ENCODE data around the gene PTDSS2. TPM values are rescaled to one million over a fixed set of nuclear protein-coding genes. Genes with fewer than 3 reads are reported as not detected.

Gene PTDSS2
- total RNA-seq, 1 experiment from 2014 or later, result 49.5 TPM

DNA sequence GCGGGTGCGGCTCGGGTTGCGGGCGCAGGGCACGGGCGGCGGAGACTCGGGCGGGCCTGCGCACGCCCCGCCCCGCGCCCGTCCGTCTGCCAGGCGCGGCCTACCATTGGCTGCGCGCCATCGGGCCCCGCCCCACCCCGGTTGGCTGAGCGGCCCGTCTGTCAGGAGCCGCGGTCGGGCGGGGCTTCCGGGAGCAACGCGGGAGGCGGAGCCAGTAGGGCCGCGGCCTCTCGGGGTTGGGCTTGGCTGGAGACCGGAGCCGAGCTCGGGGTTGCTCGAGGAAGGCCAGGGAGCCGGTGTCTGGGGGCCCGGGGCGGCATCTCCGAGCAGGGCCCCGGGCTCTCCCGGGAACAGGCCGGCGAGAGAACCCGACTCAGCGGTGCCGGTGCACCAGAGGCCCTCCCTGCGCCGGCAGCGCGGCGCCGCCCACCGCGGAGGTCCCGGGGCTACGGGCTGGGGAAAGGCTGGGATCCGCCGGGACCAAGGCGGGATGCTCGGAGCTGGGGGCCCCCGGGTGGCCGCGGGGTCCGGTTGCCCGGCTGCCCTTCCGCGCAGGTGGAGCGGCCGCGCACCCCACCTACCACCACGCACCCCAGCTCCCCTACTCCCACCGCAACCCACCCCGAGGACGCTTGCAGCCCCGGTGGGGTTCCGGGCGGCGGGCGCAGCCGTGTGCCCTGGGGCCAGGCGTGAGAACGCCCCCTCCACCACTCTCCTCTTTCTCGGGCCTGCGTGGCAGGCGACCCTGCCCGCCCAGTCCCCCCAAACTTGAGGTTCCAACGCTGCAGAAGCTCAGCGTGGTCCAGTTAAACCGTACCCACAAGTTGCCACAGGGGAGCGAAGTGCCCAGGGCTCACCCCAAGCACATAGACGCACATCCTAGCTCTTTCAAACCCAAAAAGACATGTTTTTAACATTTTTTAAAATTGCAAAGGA lies 85.7 kb downstream of the PTDSS2 start, which contains the start of gene HRAS (continued):
- TF ChIP-seq ARID4B (CRISPR knock-in tag; IDR thresholded peaks at IDR 0.05; ENCODE audit: borderline replicate concordance) (peak; percentile 64; the same call in 1 of the 2 replicates), ZNF423 (CRISPR knock-in tag; IDR thresholded peaks at IDR 0.05) (no peak), FOXP1 (CRISPR knock-in tag; IDR thresholded peaks at IDR 0.05; ENCODE audit: borderline replicate concordance) (no peak), PRRX2 (CRISPR knock-in tag; IDR thresholded peaks at IDR 0.05) (no peak), HMGA2 (CRISPR knock-in tag; IDR thresholded peaks at IDR 0.05) (no peak), ATF1 (CRISPR knock-in tag; IDR thresholded peaks at IDR 0.05) (0 out of 2 replicates have a peak, but pooled peaks have one; percentile 56), ZSCAN18 (CRISPR knock-in tag; IDR thresholded peaks at IDR 0.05) (no peak), TEAD1 (CRISPR knock-in tag; IDR thresholded peaks at IDR 0.05) (peak; percentile 57; the same call in 1 of the 2 replicates), GRHL2 (CRISPR knock-in tag; IDR thresholded peaks at IDR 0.05; ENCODE audit: insufficient replicate concordance, severe bottlenecking) (no peak), ZNF396 (CRISPR knock-in tag; IDR thresholded peaks at IDR 0.05; ENCODE audit: borderline replicate concordance) (no peak), ZNF425 (CRISPR knock-in tag; conservative IDR thresholded peaks at IDR 0.05) (no peak), RORB (CRISPR knock-in tag; IDR thresholded peaks at IDR 0.05) (no peak), GABPB1 (CRISPR knock-in tag; IDR thresholded peaks at IDR 0.05) (peak; percentile 39; the same call in 1 of the 2 replicates), NR3C1 (CRISPR knock-in tag; conservative IDR thresholded peaks at IDR 0.05; ENCODE audit: low read depth) (no peak), ZNF317 (CRISPR knock-in tag; IDR thresholded peaks at IDR 0.05; ENCODE audit: borderline replicate concordance, low read depth) (no peak), FOXK1 (CRISPR knock-in tag; IDR thresholded peaks at IDR 0.05) (peak; percentile 55; the same call in 1 of the 2 replicates)
- TF ChIP-seq, protein P1, sequence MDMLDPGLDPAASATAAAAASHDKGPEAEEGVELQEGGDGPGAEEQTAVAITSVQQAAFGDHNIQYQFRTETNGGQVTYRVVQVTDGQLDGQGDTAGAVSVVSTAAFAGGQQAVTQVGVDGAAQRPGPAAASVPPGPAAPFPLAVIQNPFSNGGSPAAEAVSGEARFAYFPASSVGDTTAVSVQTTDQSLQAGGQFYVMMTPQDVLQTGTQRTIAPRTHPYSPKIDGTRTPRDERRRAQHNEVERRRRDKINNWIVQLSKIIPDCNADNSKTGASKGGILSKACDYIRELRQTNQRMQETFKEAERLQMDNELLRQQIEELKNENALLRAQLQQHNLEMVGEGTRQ (CRISPR knock-in tag; IDR thresholded peaks at IDR 0.05), result no peak
